K562 (cell line): ENCODE data around the gene L3MBTL1. TPM values are rescaled to one million over a fixed set of nuclear protein-coding genes. Genes with fewer than 3 reads are reported as not detected.

Source experiments
- CBFA2T3 ChIP-seq: fragments of 450-650 bp; IDR thresholded peaks from 2 replicates; pipeline ENCODE4 v1.6.1; 2017
- NBN ChIP-seq: fragments of 450-650 bp; IDR thresholded peaks from 2 replicates; pipeline ENCODE4 v1.6.1; 2016; ENCODE audit warnings: low read depth, mild to moderate bottlenecking
- RBM34 ChIP-seq: fragments of 200-400 bp; formaldehyde crosslinking; IDR thresholded peaks from 2 replicates; pipeline ENCODE4 v1.6.1; 2018; ENCODE audit warnings: low read length, borderline replicate concordance; ENCODE audit not compliant: insufficient read depth
- U2AF2 ChIP-seq: fragments of 200-400 bp; formaldehyde crosslinking; optimal IDR thresholded peaks from 2 replicates; pipeline ENCODE3; 2017; ENCODE audit warnings: low read depth, mild to moderate bottlenecking, low read length
- XRCC5 ChIP-seq: fragments of 200-400 bp; formaldehyde crosslinking; IDR thresholded peaks from 2 replicates; pipeline ENCODE4 v1.6.1; 2017; ENCODE audit warnings: low read depth, mild to moderate bottlenecking, low read length
- ZZZ3 ChIP-seq: fragments of 450-650 bp; IDR thresholded peaks from 2 replicates; pipeline ENCODE4 v1.6.1; 2016; ENCODE audit warnings: antibody characterized with exemption, mild to moderate bottlenecking, moderate library complexity
- polyA plus RNA-seq, 8 experiments: library from polyadenylated mRNA; depleted of rRNA in 4 of 8; stranded (reverse) in 5 of 8; unstranded in 3 of 8; fragments of >200 nt; fragmentation: Nextera tagmentation in 2 of 8; fragmentation: Illumina TruSeq in 1 of 8; extraction: Ambion mirVana in 2 of 8; extraction: Trizol in 1 of 8; gene quantifications; 2 replicates each; pipeline versions ENCODE4 v1.2.1 to v1.2.3, GENCODE V29; 2011 to 2014; ENCODE audit warnings: inconsistent platforms in 1 of 8, missing spikeins in 1 of 8
- total RNA-seq, 7 experiments: library from RNA; depleted of rRNA in 6 of 7; stranded (reverse); fragments of >200 nt in 6 of 7; fragmentation: Illumina TruSeq in 2 of 7; extraction: Trizol in 2 of 7; gene quantifications; 2 replicates each; pipeline versions ENCODE4 v1.2.1 to v1.2.3, GENCODE V29; 2011 to 2021; ENCODE audit warnings: low replicate concordance in 1 of 7
- TF ChIP-seq, protein P1 (sequence below): sonication (generic); formaldehyde crosslinking; IDR thresholded peaks from 2 replicates; pipeline ENCODE4 v1.8.1; 2023; ENCODE audit warnings: mild to moderate bottlenecking, missing genetic modification reagents
- TF ChIP-seq, protein P2 (sequence below): IDR thresholded peaks from 2 replicates; pipeline ENCODE4 v1.6.1; 2014; ENCODE audit warnings: antibody characterized with exemption
- TF ChIP-seq, protein P3 (sequence below), 2 experiments: fragments of 450-650 bp; formaldehyde crosslinking in 1 of 2; IDR thresholded peaks; 2 replicates each; pipeline versions ENCODE4 v1.4.0 to v1.6.1; 2014 to 2020; ENCODE audit warnings: mild to moderate bottlenecking in 2 of 2, borderline replicate concordance in 1 of 2, low read depth in 1 of 2
- TF ChIP-seq, protein P4 (sequence below): conservative IDR thresholded peaks from 2 replicates; pipeline ENCODE4 v1.6.1; 2011; ENCODE audit warnings: low read depth, mild to moderate bottlenecking, low read length; ENCODE audit not compliant: control insufficient read depth
- TF ChIP-seq, protein P5 (sequence below): sonication (generic); IDR thresholded peaks from 2 replicates; pipeline ENCODE4 v1.6.1; 2016

Gene L3MBTL1
- total and polyA plus RNA-seq, 9 of the 15 experiments (the other 6 are each of a cell fraction or from before 2014, with no cell fraction given) = 0.77 to 10.0 (median 4.4) TPM

DNA sequence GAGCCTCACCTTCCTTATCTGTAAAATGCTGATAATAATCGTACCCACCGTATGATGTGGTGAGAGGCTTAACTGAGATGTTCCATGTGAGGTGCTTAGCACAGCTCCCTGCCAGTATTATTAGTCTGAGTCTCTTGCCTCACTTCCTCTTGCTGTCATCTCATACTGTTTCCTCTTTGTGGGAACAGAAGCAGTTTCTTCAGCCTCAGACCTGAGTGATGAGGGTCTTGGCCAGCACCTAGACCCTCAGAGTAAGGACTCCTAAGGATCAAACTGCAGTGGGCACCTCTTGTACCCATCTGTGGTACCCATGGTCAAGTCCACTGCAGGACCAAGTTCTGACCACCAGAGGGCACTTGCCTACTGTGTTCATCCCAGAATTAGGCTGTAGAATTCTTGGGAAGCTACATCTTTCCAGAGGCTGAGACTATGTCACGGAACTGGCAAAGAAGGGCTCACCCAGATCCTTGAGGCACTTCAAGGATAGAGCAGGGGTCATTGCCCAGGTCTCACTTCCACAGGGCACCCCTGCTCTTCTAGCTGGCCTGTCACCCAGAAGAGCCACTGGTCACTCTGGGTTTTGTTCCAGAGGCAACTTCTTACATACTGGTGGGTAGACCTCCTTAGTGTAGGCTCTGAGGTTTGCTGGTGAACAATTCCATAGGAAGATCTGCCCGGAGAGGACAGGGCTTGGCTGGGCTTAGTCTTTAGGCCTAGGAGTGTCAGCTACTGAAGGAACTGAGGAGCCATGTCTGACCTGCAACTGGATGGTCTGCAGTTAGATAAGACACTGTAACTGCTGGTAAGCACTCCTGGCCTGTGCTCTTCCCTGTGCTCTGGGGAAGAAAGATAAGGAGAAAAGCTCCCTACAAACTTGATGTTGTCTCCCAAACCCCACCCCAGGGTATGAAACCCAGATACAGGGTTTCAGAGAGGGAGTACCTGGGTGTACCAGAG, 30.7 kb downstream of the L3MBTL1 start (continued):
- no peak for TF ChIP-seq ZZZ3
- TF ChIP-seq, protein P1, sequence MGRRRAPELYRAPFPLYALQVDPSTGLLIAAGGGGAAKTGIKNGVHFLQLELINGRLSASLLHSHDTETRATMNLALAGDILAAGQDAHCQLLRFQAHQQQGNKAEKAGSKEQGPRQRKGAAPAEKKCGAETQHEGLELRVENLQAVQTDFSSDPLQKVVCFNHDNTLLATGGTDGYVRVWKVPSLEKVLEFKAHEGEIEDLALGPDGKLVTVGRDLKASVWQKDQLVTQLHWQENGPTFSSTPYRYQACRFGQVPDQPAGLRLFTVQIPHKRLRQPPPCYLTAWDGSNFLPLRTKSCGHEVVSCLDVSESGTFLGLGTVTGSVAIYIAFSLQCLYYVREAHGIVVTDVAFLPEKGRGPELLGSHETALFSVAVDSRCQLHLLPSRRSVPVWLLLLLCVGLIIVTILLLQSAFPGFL (CRISPR knock-in tag) = no peak
- TF ChIP-seq, protein P2, sequence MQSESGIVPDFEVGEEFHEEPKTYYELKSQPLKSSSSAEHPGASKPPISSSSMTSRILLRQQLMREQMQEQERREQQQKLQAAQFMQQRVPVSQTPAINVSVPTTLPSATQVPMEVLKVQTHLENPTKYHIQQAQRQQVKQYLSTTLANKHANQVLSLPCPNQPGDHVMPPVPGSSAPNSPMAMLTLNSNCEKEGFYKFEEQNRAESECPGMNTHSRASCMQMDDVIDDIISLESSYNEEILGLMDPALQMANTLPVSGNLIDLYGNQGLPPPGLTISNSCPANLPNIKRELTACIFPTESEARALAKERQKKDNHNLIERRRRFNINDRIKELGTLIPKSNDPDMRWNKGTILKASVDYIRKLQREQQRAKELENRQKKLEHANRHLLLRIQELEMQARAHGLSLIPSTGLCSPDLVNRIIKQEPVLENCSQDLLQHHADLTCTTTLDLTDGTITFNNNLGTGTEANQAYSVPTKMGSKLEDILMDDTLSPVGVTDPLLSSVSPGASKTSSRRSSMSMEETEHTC = no peak
- TF ChIP-seq, protein P3, sequence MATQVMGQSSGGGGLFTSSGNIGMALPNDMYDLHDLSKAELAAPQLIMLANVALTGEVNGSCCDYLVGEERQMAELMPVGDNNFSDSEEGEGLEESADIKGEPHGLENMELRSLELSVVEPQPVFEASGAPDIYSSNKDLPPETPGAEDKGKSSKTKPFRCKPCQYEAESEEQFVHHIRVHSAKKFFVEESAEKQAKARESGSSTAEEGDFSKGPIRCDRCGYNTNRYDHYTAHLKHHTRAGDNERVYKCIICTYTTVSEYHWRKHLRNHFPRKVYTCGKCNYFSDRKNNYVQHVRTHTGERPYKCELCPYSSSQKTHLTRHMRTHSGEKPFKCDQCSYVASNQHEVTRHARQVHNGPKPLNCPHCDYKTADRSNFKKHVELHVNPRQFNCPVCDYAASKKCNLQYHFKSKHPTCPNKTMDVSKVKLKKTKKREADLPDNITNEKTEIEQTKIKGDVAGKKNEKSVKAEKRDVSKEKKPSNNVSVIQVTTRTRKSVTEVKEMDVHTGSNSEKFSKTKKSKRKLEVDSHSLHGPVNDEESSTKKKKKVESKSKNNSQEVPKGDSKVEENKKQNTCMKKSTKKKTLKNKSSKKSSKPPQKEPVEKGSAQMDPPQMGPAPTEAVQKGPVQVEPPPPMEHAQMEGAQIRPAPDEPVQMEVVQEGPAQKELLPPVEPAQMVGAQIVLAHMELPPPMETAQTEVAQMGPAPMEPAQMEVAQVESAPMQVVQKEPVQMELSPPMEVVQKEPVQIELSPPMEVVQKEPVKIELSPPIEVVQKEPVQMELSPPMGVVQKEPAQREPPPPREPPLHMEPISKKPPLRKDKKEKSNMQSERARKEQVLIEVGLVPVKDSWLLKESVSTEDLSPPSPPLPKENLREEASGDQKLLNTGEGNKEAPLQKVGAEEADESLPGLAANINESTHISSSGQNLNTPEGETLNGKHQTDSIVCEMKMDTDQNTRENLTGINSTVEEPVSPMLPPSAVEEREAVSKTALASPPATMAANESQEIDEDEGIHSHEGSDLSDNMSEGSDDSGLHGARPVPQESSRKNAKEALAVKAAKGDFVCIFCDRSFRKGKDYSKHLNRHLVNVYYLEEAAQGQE (IDR thresholded peaks at IDR 0.05; ENCODE audit: borderline replicate concordance) = peak; percentile 85
- TF ChIP-seq, protein P3 (CRISPR knock-in tag; IDR thresholded peaks at IDR 0.05; ENCODE audit: low read depth) = no peak
- TF ChIP-seq XRCC5 = no peak
- no peak for TF ChIP-seq RBM34
- TF ChIP-seq NBN = no peak
- TF ChIP-seq CBFA2T3 = peak; percentile 96
- no peak for TF ChIP-seq U2AF2
- TF ChIP-seq, protein P4, sequence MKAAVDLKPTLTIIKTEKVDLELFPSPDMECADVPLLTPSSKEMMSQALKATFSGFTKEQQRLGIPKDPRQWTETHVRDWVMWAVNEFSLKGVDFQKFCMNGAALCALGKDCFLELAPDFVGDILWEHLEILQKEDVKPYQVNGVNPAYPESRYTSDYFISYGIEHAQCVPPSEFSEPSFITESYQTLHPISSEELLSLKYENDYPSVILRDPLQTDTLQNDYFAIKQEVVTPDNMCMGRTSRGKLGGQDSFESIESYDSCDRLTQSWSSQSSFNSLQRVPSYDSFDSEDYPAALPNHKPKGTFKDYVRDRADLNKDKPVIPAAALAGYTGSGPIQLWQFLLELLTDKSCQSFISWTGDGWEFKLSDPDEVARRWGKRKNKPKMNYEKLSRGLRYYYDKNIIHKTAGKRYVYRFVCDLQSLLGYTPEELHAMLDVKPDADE = no peak
- TF ChIP-seq, protein P5, sequence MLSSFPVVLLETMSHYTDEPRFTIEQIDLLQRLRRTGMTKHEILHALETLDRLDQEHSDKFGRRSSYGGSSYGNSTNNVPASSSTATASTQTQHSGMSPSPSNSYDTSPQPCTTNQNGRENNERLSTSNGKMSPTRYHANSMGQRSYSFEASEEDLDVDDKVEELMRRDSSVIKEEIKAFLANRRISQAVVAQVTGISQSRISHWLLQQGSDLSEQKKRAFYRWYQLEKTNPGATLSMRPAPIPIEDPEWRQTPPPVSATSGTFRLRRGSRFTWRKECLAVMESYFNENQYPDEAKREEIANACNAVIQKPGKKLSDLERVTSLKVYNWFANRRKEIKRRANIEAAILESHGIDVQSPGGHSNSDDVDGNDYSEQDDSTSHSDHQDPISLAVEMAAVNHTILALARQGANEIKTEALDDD = peak; percentile 50; the same call in 1 of the 2 replicates
